Measurements from ENCODE around the gene FADS3.

GRCh38 chr11:61905801-61906521 lies 14.6 kb upstream of the FADS3 start:
- TF ChIP-seq CTCF (IDR thresholded peaks at IDR 0.05) (no peak), POLR2A (IDR thresholded peaks at IDR 0.05) (no peak)
